NCI-H2171 (cell line): ENCODE data around the gene ARHGAP15.

Experiments used
- DNase-seq: peaks from one replicate; lab custom pipeline; 2025; lab: John Stamatoyannopoulos, UW

The ARHGAP15 gene

DNA sequence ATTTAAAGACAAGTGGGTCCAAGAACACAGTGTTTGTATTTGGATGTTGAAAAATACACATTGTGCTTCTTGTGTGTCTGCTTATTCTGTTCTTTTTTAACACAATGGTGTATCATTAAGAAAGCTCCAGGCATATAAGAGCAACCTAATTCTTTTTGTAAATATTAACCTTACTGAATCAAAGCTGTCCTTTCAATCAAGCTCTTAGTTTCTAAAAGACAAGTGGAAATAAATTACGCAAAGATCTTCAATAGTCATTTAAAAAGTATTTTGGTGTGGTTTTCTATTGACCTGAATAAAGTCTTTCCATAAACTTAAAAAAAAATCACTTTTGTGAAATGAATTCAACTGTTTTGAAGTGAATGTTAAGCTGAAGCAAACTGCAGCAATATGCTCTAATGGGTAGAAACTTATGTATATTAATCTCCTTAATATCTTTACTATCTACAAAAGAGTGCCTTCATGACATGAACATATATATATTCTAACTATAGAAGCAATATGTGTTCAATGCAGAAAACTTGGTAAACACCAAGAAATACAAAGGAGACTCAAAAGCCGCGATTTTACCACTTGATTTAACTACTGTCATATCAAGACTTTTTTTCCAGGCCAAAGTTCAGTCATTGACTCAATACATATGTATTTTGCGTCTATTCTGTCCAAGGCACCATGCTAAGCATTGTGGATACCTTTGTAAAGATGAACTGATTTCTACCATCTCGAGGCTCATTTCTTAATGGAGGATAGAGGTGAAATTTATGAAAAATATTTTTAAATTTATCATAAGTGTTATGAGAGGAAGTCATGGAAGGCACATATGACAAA is 97.7 kb downstream of the ARHGAP15 start:
- DNase-seq, result no peak

GRCh38 chr2:143229411-143229810 is 100.2 kb downstream of the ARHGAP15 start:
- DNase-seq, result no peak

DNA sequence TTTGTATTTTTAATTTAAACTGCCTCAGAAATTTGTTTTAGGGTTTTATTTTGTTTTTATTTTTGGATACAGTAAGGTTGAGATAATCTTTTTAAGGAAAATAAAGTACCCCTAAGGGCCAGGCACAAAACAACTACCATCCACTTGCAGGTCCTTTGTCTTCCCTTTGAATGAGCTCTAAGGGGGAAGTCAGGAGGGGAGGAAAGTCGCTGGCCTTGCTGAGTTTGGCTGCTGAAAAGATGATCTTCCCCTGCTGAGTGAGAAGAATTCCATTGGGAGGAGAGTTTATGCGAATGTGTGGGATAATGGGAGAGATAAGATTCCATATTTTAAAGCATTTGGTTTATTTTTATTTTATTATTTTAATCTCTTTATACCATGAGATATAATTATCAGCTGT is 100.7 kb downstream of the ARHGAP15 start:
- DNase-seq, result no peak

DNA sequence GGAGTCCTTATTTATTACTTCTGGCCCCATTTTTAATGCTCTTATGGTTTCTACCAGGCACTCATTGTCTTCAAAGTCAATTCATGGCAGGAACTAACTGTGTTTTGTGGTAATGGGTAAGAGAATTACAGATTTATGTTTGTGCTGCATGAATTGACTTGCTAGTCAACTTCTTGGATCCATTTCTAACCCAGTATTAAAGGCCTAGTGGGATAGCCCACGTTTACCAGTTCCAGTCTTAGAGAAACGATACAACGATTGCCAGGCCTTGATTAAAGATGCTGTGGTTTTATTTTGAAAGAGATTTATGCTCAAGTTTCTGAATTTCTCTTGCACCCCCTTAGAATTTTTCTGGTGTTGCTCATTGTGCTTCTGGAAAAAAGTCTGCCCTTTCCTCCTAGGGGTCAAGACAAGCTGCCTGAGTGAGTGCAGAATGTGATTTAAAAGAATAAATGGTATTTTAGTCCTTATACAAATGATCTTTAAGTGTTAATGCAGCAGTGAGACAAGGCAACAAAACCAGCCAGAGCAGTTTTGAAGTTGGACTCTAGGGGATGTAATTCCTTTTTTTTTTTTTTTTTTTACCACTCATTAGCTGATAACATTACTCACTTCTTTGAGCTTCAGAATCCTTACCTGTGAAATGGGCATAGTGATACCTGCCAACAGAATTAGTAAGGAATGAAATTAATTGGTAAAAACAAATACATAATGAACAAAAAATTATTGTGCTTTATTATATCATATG is 101.5 kb downstream of the ARHGAP15 start:
- no peak for DNase-seq

DNA sequence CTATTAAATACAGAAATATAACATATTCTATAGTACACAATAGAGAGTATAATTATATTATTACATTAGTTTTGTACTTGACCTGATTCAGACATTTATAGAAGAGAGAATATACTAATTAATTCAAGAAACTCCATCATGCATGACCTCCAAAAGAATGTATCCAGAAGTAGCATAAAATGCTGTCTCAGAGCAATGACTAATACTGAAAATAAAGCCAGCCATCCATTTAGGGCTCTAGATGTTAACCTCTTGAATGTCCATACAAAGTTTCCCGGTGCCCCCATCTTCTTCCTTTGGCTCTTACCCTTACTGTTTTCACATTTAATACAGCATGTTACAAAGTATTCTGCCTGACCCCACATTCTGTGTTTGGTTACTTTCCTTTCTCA is 102.0 kb downstream of the ARHGAP15 start:
- no peak for DNase-seq

- no peak for DNase-seq
Measured at GRCh38 chr2:143237146-143237777, 108.0 kb downstream of the ARHGAP15 start.

GRCh38 chr2:143241403-143242088 is 112.3 kb downstream of the ARHGAP15 start:
- no peak for DNase-seq

- no peak for DNase-seq
Measured at GRCh38 chr2:143246246-143246645, 117.0 kb downstream of the ARHGAP15 start.

DNA sequence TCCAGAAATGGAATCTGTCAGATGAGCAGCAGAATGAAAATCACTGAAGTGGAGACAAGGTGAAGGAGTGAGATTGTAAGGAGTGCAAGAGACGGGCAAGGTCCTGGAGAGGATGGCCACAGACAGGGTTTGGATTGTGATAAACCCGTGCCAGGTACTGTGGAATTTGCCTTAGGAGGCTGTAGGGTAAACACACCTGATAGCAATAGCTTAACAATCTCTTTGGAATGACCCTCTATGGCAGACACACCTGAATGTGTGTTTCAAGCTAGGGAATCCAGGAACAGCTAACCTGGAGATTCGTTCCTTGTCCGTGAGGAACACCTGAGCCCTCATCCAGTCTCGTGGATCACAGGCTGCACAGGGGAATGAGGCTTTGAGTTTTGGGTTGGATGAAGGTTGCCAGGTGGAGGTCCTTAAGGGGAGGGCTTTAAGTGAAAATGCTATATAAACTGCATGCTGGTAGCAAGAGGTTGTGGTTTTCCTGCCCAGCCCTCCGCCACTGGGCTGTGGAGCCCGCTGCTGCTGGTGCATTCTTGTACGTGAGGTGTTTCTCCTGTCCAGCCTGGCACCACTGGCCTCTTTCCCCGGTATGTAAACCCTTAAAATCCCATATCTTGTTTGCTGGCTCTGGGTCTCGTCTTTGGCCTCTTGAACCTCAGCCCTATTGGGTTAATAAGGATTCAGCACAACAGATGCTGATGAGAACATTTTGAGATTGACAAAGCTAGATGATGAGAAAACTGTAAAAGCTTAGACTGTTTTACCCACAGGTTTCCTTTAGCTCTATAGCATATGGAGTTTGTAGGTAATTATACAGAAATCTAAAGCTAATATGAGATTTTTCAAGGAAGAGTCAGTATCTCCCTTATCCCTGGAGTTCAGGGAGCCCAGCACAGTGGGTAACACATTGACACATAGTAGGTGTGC is 117.9 kb downstream of the ARHGAP15 start:
- no peak for DNase-seq

- DNase-seq, result no peak
Measured at GRCh38 chr2:143248631-143249030, 119.4 kb downstream of the ARHGAP15 start.

DNA sequence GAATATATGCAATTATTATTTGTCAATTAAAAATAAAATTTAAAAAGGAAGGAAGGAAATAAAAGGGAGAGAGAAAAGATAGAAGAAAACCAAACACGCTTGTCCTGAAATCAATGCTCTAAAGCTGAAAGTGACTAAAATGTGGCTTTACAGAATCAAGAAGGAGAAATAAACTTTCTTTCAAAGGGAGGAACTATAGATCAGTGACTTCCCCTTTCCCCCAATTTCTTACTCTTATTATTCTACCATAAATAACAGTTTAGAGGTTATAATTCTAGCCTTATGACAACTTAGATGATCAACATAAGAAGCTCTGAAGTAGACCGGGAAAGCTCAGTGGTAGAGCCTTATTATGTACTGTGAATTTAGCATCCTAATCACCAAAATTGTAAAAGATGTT is 122.5 kb downstream of the ARHGAP15 start:
- DNase-seq, result no peak

- no peak for DNase-seq
Measured at GRCh38 chr2:143252138-143252907, 123.1 kb downstream of the ARHGAP15 start.

GRCh38 chr2:143254110-143254509 is 124.9 kb downstream of the ARHGAP15 start:
- DNase-seq, result no peak

DNA sequence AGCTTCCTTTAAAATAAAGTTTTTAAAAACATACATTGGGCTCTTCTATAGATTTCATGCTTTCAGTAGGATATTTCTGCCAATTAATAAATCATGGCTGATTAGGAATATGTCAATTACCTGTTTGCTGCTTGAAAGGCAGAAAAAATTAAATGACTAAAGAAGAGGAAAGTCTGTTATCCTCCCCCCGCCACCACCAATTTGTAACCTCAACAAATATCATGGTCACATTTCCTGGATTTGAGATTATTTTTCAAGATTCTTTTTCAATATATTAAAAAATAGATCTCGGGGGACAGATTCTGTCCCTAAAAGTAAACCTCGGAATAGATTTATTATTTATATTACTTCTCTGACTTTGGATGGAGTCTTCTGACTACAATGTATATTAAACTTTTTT is 125.9 kb downstream of the ARHGAP15 start:
- no peak for DNase-seq

GRCh38 chr2:143255899-143256298 is 126.7 kb downstream of the ARHGAP15 start:
- no peak for DNase-seq

DNA sequence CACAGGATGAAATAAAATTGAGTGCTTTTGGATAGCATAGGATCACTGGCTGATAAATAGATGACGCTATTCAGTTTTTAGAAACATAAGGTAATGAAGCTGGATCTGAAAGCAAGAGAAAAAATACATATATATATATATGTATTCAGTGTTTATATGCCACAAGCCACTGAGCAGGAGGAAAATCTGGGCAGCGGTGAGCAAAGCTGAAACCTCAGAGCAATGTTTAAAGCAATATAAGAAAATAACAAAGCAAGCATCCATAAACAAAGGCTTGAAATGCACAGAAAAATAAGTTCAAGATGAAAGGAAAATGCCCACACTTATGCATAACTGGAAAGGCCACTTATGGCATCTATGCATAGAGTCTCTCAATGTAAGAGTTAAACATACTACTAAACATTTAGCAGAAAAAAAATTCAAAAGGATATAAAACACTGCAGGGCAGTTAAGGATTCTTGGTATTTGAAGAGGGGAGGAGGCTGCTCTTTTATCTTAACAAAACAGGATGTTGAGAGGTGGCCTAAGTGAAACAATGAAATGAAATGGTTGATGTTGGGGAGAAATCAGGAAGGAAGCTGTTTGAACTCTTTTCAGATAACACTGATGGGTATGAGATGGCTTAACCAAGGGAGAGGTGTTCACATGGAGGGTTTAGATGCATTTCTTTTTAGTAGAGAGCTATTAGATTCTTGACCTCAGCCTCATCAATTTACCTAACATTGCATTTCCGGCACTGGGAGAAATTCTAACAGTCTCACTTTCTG is 129.1 kb downstream of the ARHGAP15 start:
- DNase-seq, result no peak

DNA sequence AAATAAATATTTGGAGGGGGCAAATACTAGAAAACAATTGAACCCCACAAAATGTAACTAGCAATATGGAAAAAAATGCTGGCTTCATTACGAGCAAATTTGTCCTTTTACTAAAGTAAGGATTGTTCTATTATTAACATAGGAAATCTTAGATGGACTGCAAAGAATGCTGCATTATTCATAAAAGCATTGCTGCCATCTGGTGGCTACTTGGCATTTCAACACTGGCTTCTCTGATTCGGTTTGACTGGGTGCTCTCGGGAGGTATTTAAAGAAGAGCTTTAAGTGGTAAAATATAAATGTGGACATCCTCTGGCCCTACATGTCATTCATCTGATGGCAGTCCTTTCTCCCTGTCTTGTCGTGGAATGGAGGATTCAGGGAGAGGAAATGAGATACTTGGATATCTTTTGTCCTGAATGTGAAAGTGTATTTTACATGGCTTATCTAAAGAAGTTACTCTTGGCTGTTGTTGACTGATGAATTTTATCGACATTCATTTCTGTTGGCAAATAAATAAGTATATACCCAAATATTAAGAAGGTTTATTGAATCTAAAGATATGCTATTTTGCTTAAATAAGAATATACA is 130.2 kb downstream of the ARHGAP15 start:
- DNase-seq, result peak; percentile 58

- no peak for DNase-seq
Measured at GRCh38 chr2:143261986-143262385, 132.8 kb downstream of the ARHGAP15 start.

- no peak for DNase-seq
Measured at GRCh38 chr2:143262389-143262788, 133.2 kb downstream of the ARHGAP15 start.
